Colonic mucosa (tissue), 4 donors: Measurements from ENCODE around the gene FAM149B1. TPM values are rescaled to one million over a fixed set of nuclear protein-coding genes. Genes with fewer than 3 reads are reported as not detected.

Experiments used
- DNase-seq: peaks from one replicate; pipeline ENCODE4 v3.0.0-alpha.2; 2020
- H3K27ac ChIP-seq: fragments of 200-600 bp; one replicate; pipeline ENCODE4 v1.8.0; 2021
- H3K27me3 ChIP-seq: fragments of 200-600 bp; one replicate; pipeline ENCODE4 v1.8.0; 2021
- H3K36me3 ChIP-seq: fragments of 200-600 bp; one replicate; pipeline ENCODE4 v1.8.0; 2021
- H3K4me1 ChIP-seq: fragments of 200-600 bp; one replicate; pipeline ENCODE4 v1.8.0; 2021; ENCODE audit warnings: mild to moderate bottlenecking
- H3K4me3 ChIP-seq: fragments of 200-600 bp; one replicate; pipeline ENCODE4 v1.8.0; 2021
- H3K9ac ChIP-seq, 2 donors: one replicate each; pipeline ENCODE4 v1.7.0; 2013; ENCODE audit warnings: control low read depth in 2 of 2, low read depth in 2 of 2, low read length in 2 of 2
- H3K9me3 ChIP-seq: fragments of 200-600 bp; one replicate; pipeline ENCODE4 v1.8.0; 2021
- intact Hi-C: fragments of 100-400 bp; cut with DNase I; formaldehyde crosslinking; loops from one replicate; pipeline ENCODE4 v1.14.1; 2022
- total RNA-seq, 2 donors: library from RNA; stranded (reverse); fragmentation: NEBNext Ultra II Directional in 1 of 2; extraction: Animal tissue kit (Norgen Biotek cat#: 25700) in 1 of 2; gene quantifications; one replicate each; pipeline ENCODE4 v1.2.1, GENCODE V29; 2021
- TF ChIP-seq, protein P1 (sequence below): fragments of 200-600 bp; IDR thresholded peaks from one replicate; pipeline ENCODE4 v1.8.0; 2022; ENCODE audit warnings: antibody characterized with exemption, mild to moderate bottlenecking
- donor health status: healthy.
- donor health status: DM: no; HTN: no; CAD: no.
- donor health status: DM: no; HTN: no; CAD: no.

Gene FAM149B1
- total RNA-seq, 2 donors from 2014 or later: 14.0 to 16.4 TPM

DNA sequence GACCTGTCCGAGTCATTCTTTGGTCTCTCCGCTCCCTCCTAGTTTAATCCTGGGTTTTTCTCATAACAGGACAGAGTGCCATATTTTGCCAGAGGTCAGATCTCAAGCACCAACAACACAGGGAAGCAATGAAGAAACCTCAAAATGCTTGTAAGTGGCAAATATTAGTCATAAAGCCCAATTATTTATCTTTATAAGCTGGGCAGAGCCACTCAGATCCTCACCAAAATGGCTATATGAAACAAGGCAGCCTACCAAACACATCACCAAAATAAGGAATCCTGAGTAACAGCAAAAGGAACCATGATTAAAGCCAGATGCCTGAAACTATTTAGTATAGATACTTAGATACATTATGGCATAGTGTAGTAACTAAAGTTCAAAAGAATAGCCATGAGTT, 4.8 kb upstream of the FAM149B1 start:
- H3K27me3 ChIP-seq: no peaks in the 10 kb centered on the region
- no peak overlapping the region for H3K9ac ChIP-seq
- no peak overlapping the region for H3K27ac ChIP-seq
- no peaks in the 10 kb centered on the region for H3K9me3 ChIP-seq
- intact Hi-C loops: no loop called here
- TF ChIP-seq, protein P1, sequence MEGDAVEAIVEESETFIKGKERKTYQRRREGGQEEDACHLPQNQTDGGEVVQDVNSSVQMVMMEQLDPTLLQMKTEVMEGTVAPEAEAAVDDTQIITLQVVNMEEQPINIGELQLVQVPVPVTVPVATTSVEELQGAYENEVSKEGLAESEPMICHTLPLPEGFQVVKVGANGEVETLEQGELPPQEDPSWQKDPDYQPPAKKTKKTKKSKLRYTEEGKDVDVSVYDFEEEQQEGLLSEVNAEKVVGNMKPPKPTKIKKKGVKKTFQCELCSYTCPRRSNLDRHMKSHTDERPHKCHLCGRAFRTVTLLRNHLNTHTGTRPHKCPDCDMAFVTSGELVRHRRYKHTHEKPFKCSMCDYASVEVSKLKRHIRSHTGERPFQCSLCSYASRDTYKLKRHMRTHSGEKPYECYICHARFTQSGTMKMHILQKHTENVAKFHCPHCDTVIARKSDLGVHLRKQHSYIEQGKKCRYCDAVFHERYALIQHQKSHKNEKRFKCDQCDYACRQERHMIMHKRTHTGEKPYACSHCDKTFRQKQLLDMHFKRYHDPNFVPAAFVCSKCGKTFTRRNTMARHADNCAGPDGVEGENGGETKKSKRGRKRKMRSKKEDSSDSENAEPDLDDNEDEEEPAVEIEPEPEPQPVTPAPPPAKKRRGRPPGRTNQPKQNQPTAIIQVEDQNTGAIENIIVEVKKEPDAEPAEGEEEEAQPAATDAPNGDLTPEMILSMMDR: no peak
- DNase-seq: no peak
- H3K4me3 ChIP-seq: no peak overlapping the region
- H3K36me3 ChIP-seq: no peaks in the 10 kb centered on the region
- H3K4me1 ChIP-seq: no peaks in the 10 kb centered on the region

DNA sequence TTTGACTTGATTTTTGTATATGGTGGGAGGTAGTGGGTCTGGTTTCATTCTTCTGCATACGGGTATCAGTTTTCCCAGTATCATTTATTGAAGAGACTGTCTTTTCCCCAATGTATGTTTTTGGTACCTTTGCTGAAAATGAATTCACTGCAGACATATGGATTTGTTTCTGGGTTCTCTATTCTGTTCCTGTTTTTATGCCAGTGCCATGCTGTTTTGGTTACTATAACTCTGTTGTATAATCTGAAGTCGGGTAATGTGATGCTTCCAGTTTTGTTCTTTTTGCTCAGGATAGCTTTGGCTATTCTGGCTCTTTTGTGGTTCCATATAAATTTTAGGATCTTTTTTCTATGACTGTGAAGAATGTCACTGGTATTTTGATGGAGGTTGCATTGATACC, 947 bp upstream of the FAM149B1 start:
- DNase-seq: no peak
- no peaks in the 10 kb centered on the region for H3K27me3 ChIP-seq
- H3K4me1 ChIP-seq: no peaks in the 10 kb centered on the region
- peak overlapping the region; percentile 66 for H3K4me3 ChIP-seq
- intact Hi-C loops: loop anchor here (5.0 kb wide), 1 partner anchor 70 kb away; the partner anchor contains the start of gene P4HA1
- TF ChIP-seq, protein P1: no peak
- H3K27ac ChIP-seq: no peak overlapping the region
- no peaks in the 10 kb centered on the region for H3K9me3 ChIP-seq
- H3K36me3 ChIP-seq: no peaks in the 10 kb centered on the region
- H3K9ac ChIP-seq: peak overlapping the region in 1 of 2 donors; percentile 94

DNA sequence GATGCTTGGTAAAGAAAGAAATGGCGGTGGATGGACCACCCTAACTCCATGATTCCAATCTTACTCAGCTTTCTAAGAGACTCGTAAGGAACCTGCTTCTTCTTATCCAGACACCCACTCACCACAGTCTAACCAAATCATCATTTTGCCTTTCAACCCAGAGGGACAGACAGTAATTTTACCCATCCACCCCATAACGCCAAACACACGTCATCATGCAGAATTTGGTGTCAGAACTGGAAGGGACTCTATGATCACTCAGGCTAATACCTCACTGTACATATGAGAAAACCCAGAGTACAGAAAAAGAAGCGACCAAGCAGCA, 499 bp upstream of the FAM149B1 start:
- DNase-seq: no peak
- no peaks in the 10 kb centered on the region for H3K4me1 ChIP-seq
- H3K9me3 ChIP-seq: no peaks in the 10 kb centered on the region
- TF ChIP-seq, protein P1: no peak
- no peaks in the 10 kb centered on the region for H3K27me3 ChIP-seq
- peak overlapping the region; percentile 88 for H3K27ac ChIP-seq
- H3K9ac ChIP-seq: peak overlapping the region; percentile 93 to 94
- intact Hi-C loops: loop anchor here (5.0 kb wide), 1 partner anchor 70 kb away; the partner anchor contains the start of gene P4HA1
- peak overlapping the region; percentile 66 for H3K4me3 ChIP-seq
- no peaks in the 10 kb centered on the region for H3K36me3 ChIP-seq

DNA sequence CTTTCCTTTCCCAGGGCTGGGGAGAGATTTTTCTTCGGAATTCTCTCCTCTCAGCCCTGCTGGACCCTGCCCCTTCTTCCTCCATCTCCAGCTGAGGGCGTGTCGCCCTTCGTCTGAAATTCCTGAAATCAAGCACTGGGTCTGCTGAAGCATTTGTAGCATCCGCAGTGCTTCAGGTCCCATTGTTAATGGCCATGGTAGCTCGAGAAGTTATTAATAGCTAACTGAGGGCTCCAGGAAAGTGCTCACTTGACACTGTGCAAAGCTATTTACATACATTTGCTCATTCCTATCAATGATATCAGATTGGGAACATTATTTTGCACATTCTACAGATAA, 515 bp downstream of the FAM149B1 start:
- DNase-seq: no peak
- peak overlapping the region; percentile 93 to 94 for H3K9ac ChIP-seq
- H3K36me3 ChIP-seq: no peaks in the 10 kb centered on the region
- H3K27me3 ChIP-seq: no peaks in the 10 kb centered on the region
- intact Hi-C loops: loop anchor here (5.0 kb wide), 1 partner anchor 71 kb away; the partner anchor contains the start of gene P4HA1
- H3K27ac ChIP-seq: peak overlapping the region; percentile 88
- peak overlapping the region; percentile 66 for H3K4me3 ChIP-seq
- TF ChIP-seq, protein P1: no peak
- H3K4me1 ChIP-seq: no peaks in the 10 kb centered on the region
- H3K9me3 ChIP-seq: no peaks in the 10 kb centered on the region

DNA sequence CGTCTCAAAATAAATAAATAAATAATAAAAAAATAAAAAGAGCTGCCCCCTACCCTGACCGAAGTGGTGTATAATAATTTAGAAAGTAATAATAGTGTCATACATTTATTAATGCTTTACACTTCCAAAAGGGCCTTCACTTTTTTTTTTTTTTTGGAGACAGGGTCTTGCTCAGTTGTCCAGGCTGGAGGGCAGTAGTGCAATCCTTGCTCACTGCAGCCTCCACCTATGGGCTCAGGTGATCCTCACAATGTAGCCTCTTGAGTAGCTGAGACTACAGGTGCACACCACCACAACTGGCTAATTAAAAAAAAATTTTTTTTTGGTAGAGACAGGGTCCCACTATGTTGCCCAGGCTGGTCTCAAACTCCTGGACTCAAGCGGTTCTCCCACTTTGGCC, 1.4 kb downstream of the FAM149B1 start:
- no peak for DNase-seq
- no peaks in the 10 kb centered on the region for H3K9me3 ChIP-seq
- no peak overlapping the region for H3K4me3 ChIP-seq
- no peaks in the 10 kb centered on the region for H3K36me3 ChIP-seq
- intact Hi-C loops: loop anchor here (5.0 kb wide), 1 partner anchor 72 kb away; the partner anchor contains the start of gene P4HA1
- H3K27me3 ChIP-seq: no peaks in the 10 kb centered on the region
- TF ChIP-seq, protein P1: no peak
- no peaks in the 10 kb centered on the region for H3K4me1 ChIP-seq
- no peak overlapping the region for H3K9ac ChIP-seq
- H3K27ac ChIP-seq: no peak overlapping the region
